ENCODE measurements around the gene FMN1. TPM values are rescaled to one million over a fixed set of nuclear protein-coding genes. Genes with fewer than 3 reads are reported as not detected.

The FMN1 gene
- polyA plus RNA-seq, 2 of the 4 experiments (the other 2 are of a cell fraction): 0.53 to 2.2 TPM

DNA sequence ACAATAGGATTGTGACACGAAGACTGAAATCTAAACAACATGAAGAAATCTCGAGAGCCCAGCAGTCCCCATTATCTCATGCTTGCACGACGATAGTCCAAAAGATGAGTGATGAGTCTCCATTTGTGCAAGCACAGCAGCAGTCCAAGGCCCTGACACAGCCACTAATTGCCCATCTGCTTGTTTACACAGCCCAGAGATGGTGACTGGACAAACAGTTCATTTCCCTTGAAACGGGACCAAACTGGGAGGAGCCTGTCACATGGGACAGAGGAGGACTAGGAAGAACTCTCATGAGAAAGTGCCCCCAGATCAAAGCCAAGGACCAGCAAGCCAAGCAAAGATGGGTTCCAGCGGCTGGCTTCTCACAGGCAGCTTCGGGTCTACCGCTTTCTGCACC is 355.7 kb downstream of the FMN1 start (continued):
- TF ChIP-seq KDM5A (IDR thresholded peaks at IDR 0.05): no peak
- no peak for TF ChIP-seq BHLHE40 (IDR thresholded peaks at IDR 0.05; ENCODE audit: low read depth, low read length)
- no peak for TF ChIP-seq E2F6 (IDR thresholded peaks at IDR 0.05; ENCODE audit: borderline replicate concordance, low read depth)
- no peak for TF ChIP-seq HMGXB4 (CRISPR knock-in tag; IDR thresholded peaks at IDR 0.05; ENCODE audit: borderline replicate concordance)
- no peak for TF ChIP-seq EP300 (IDR thresholded peaks at IDR 0.05)
- TF ChIP-seq HDAC2 (IDR thresholded peaks at IDR 0.05): no peak
- no peak for TF ChIP-seq ZNF302 (CRISPR knock-in tag; IDR thresholded peaks at IDR 0.05)
- TF ChIP-seq POLR2AphosphoS2 (conservative IDR thresholded peaks at IDR 0.05; ENCODE audit: low read length): no peak
- TF ChIP-seq, protein P1, sequence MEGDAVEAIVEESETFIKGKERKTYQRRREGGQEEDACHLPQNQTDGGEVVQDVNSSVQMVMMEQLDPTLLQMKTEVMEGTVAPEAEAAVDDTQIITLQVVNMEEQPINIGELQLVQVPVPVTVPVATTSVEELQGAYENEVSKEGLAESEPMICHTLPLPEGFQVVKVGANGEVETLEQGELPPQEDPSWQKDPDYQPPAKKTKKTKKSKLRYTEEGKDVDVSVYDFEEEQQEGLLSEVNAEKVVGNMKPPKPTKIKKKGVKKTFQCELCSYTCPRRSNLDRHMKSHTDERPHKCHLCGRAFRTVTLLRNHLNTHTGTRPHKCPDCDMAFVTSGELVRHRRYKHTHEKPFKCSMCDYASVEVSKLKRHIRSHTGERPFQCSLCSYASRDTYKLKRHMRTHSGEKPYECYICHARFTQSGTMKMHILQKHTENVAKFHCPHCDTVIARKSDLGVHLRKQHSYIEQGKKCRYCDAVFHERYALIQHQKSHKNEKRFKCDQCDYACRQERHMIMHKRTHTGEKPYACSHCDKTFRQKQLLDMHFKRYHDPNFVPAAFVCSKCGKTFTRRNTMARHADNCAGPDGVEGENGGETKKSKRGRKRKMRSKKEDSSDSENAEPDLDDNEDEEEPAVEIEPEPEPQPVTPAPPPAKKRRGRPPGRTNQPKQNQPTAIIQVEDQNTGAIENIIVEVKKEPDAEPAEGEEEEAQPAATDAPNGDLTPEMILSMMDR (IDR thresholded peaks at IDR 0.05): no peak
- peak; percentile 90; the same call in 1 of the 2 replicates for TF ChIP-seq FOXS1 (CRISPR knock-in tag; IDR thresholded peaks at IDR 0.05)
- TF ChIP-seq SMC3 (IDR thresholded peaks at IDR 0.05): no peak
- no peak for TF ChIP-seq RARB (CRISPR knock-in tag; IDR thresholded peaks at IDR 0.05)
- no peak for TF ChIP-seq RFX5 (IDR thresholded peaks at IDR 0.05)
- no peak for TF ChIP-seq KDM1A (IDR thresholded peaks at IDR 0.05; ENCODE audit: low read depth)
- TF ChIP-seq HOXB5 (CRISPR knock-in tag; IDR thresholded peaks at IDR 0.05): peak; percentile 60; the same call in 1 of the 2 replicates
- no peak for TF ChIP-seq EHMT2 (IDR thresholded peaks at IDR 0.05; ENCODE audit: low read depth)
- peak; percentile 74 for TF ChIP-seq MAFK (IDR thresholded peaks at IDR 0.05; ENCODE audit: partially characterized antibody)
- 0 out of 4 replicates have a peak, but pooled peaks of 1 of the 2 experiments have one; percentile 5 for TF ChIP-seq CEBPB (IDR thresholded peaks at IDR 0.05)
- no peak for TF ChIP-seq MAZ (IDR thresholded peaks at IDR 0.05; ENCODE audit: borderline replicate concordance, low read depth, low read length)
- TF ChIP-seq JUN (IDR thresholded peaks at IDR 0.05): no peak
- TF ChIP-seq, protein P2, sequence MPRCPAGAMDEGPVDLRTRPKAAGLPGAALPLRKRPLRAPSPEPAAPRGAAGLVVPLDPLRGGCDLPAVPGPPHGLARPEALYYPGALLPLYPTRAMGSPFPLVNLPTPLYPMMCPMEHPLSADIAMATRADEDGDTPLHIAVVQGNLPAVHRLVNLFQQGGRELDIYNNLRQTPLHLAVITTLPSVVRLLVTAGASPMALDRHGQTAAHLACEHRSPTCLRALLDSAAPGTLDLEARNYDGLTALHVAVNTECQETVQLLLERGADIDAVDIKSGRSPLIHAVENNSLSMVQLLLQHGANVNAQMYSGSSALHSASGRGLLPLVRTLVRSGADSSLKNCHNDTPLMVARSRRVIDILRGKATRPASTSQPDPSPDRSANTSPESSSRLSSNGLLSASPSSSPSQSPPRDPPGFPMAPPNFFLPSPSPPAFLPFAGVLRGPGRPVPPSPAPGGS (IDR thresholded peaks at IDR 0.05): no peak
- TF ChIP-seq HOXB13 (CRISPR knock-in tag; IDR thresholded peaks at IDR 0.05; ENCODE audit: low read depth): no peak
- TF ChIP-seq RCOR1 (IDR thresholded peaks at IDR 0.05; ENCODE audit: low read depth, low read length): no peak
- TF ChIP-seq, protein P3, sequence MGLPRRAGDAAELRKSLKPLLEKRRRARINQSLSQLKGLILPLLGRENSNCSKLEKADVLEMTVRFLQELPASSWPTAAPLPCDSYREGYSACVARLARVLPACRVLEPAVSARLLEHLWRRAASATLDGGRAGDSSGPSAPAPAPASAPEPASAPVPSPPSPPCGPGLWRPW (IDR thresholded peaks at IDR 0.05): no peak
- TF ChIP-seq NFE2L2 (conservative IDR thresholded peaks at IDR 0.05; ENCODE audit: low read length): no peak
- TF ChIP-seq EHF (CRISPR knock-in tag; IDR thresholded peaks at IDR 0.05): no peak
- no peak for TF ChIP-seq PHF8 (IDR thresholded peaks at IDR 0.05; ENCODE audit: borderline replicate concordance, low read depth)
- TF ChIP-seq HOXA7 (CRISPR knock-in tag; IDR thresholded peaks at IDR 0.05): no peak
- no peak for TF ChIP-seq CBX2 (IDR thresholded peaks at IDR 0.05; ENCODE audit: borderline replicate concordance, low read depth)
- no peak for TF ChIP-seq CHD2 (IDR thresholded peaks at IDR 0.05; ENCODE audit: low read length, partially characterized antibody)
- no peak for TF ChIP-seq ZC3H11A (IDR thresholded peaks at IDR 0.05)
- no peak for TF ChIP-seq NR3C1 (IDR thresholded peaks at IDR 0.05)
- TF ChIP-seq ZFP36 (IDR thresholded peaks at IDR 0.05; ENCODE audit: borderline replicate concordance, partially characterized antibody): no peak
- TF ChIP-seq CBX8 (IDR thresholded peaks at IDR 0.05): no peak
- TF ChIP-seq USF2 (IDR thresholded peaks at IDR 0.05): no peak

Data from A549 (cell line).